ENCODE measurements around the gene BDP1. TPM values are rescaled to one million over a fixed set of nuclear protein-coding genes. Genes with fewer than 3 reads are reported as not detected.

Gene BDP1
- total RNA-seq, 1 donor from 2014 or later, result 24.1 TPM

GRCh38 chr5:71457106-71457505 lies 1.7 kb downstream of the BDP1 start:
- H3K36me3 ChIP-seq (ENCODE audit: control insufficient read depth, insufficient read depth, low read length), result peaks cover 1% of the 10 kb centered on the region
- DNase-seq (ENCODE audit: low read depth), result no peak
- TF ChIP-seq, protein P1, sequence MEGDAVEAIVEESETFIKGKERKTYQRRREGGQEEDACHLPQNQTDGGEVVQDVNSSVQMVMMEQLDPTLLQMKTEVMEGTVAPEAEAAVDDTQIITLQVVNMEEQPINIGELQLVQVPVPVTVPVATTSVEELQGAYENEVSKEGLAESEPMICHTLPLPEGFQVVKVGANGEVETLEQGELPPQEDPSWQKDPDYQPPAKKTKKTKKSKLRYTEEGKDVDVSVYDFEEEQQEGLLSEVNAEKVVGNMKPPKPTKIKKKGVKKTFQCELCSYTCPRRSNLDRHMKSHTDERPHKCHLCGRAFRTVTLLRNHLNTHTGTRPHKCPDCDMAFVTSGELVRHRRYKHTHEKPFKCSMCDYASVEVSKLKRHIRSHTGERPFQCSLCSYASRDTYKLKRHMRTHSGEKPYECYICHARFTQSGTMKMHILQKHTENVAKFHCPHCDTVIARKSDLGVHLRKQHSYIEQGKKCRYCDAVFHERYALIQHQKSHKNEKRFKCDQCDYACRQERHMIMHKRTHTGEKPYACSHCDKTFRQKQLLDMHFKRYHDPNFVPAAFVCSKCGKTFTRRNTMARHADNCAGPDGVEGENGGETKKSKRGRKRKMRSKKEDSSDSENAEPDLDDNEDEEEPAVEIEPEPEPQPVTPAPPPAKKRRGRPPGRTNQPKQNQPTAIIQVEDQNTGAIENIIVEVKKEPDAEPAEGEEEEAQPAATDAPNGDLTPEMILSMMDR (IDR thresholded peaks at IDR 0.05; ENCODE audit: insufficient read depth, low read length, poor library complexity, severe bottlenecking), result no peak
- H3K4me3 ChIP-seq (ENCODE audit: low read depth, low read length), result peak overlapping the region; percentile 83
- no peaks in the 10 kb centered on the region for H3K27me3 ChIP-seq (ENCODE audit: control insufficient read depth, insufficient read depth, low read length)

- no peak for DNase-seq (ENCODE audit: low read depth)
- Histone ChIP-seq H3K4me3 (ENCODE audit: low read depth, low read length) (no peak overlapping the region), H3K27me3 (ENCODE audit: control insufficient read depth, insufficient read depth, low read length) (no peaks in the 10 kb centered on the region), H3K36me3 (ENCODE audit: control insufficient read depth, insufficient read depth, low read length) (peaks cover 1% of the 10 kb centered on the region)
- TF ChIP-seq, protein P1 (IDR thresholded peaks at IDR 0.05; ENCODE audit: insufficient read depth, low read length, poor library complexity, severe bottlenecking), result no peak
These were observed 5.2 kb downstream of the BDP1 start for GRCh38 chr5:71460693-71461092.

DNA sequence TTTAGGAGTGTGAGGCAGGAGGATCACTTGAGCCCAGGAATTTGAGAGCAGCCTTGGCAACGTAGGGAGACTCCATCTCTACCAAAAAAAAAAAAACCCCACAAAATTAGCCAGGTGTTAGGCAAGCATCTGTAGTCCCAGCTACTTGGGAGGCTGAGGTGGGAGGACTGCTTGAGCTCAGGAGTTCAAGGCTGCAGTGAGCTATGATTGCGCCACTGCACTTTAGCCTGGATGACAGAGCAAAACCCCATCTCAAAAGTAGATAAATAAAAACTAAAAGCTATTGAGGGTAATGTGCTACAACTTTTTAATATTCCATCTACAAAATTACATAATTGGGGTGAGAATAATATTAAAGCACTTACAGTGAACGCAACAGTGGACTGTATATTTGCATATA lies 5.9 kb downstream of the BDP1 start:
- Histone ChIP-seq H3K4me3 (ENCODE audit: low read depth, low read length) (no peak overlapping the region), H3K36me3 (ENCODE audit: control insufficient read depth, insufficient read depth, low read length) (peaks cover 1% of the 10 kb centered on the region), H3K27me3 (ENCODE audit: control insufficient read depth, insufficient read depth, low read length) (no peaks in the 10 kb centered on the region)
- no peak for DNase-seq (ENCODE audit: low read depth)
- TF ChIP-seq, protein P1 (IDR thresholded peaks at IDR 0.05; ENCODE audit: insufficient read depth, low read length, poor library complexity, severe bottlenecking), result no peak

- no peak overlapping the region for H3K4me3 ChIP-seq (ENCODE audit: low read depth, low read length)
- H3K27me3 ChIP-seq (ENCODE audit: control insufficient read depth, insufficient read depth, low read length), result no peaks in the 10 kb centered on the region
- TF ChIP-seq, protein P1 (IDR thresholded peaks at IDR 0.05; ENCODE audit: insufficient read depth, low read length, poor library complexity, severe bottlenecking), result no peak
- no peak for DNase-seq (ENCODE audit: low read depth)
- no peaks in the 10 kb centered on the region for H3K36me3 ChIP-seq (ENCODE audit: control insufficient read depth, insufficient read depth, low read length)
These were observed 15.7 kb downstream of the BDP1 start for GRCh38 chr5:71471193-71471592.

DNA sequence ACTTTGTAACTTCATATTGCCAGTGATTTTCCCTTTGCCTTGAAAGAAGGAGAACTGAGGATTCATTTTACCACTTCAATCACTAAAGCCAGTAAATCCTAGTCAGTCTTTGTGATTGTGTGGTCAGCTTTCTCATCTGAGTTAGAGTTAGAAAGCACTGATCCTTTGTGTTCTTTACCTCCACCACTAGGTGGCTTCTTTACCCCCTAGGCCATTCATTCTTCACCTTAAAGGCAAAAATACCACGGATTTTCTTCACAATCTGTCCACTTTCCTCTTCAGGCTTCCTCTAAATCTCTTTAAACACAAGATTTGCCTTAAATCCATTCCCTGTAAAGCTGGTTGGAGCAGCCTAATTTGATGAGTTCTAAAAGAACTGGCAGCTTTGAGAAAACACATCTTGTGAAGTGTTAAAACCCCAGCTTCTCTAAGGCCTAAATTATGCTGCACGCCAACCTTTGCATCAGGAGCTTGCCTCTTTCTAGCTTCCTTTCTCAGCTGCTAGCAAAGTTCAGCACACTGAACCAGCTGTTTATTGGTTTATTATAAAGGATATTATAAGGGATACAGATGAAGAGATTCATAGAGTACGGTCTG lies 20.4 kb downstream of the BDP1 start:
- DNase-seq (ENCODE audit: low read depth), result no peak
- H3K36me3 ChIP-seq (ENCODE audit: control insufficient read depth, insufficient read depth, low read length), result no peaks in the 10 kb centered on the region
- H3K4me3 ChIP-seq (ENCODE audit: low read depth, low read length), result no peak overlapping the region
- H3K27me3 ChIP-seq (ENCODE audit: control insufficient read depth, insufficient read depth, low read length), result no peaks in the 10 kb centered on the region
- TF ChIP-seq, protein P1 (IDR thresholded peaks at IDR 0.05; ENCODE audit: insufficient read depth, low read length, poor library complexity, severe bottlenecking), result peak; percentile 70

DNA sequence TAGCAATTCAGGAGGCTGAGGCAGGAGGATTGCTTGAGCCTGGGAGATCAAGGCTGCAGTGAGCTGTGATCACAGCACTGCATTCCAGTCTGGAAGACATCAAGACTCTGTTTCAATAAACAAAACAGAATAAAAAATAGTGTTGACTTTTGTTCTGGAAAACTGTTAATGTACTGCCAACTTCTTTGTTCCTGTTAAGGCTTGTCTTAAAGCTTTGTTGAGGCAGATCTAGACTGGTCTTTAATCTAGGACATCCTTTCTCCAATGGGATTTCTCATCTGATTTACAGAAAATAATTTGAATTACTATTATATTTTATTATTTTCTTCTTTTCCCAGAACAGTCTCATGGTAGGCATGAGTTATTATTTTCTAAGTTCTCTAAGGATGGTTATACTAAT lies 26.0 kb downstream of the BDP1 start:
- Histone ChIP-seq H3K4me3 (ENCODE audit: low read depth, low read length) (no peak overlapping the region), H3K36me3 (ENCODE audit: control insufficient read depth, insufficient read depth, low read length) (no peaks in the 10 kb centered on the region), H3K27me3 (ENCODE audit: control insufficient read depth, insufficient read depth, low read length) (no peaks in the 10 kb centered on the region)
- TF ChIP-seq, protein P1 (IDR thresholded peaks at IDR 0.05; ENCODE audit: insufficient read depth, low read length, poor library complexity, severe bottlenecking), result no peak
- DNase-seq (ENCODE audit: low read depth), result no peak
